ENCODE measurements around the gene NDFIP1. TPM values are rescaled to one million over a fixed set of nuclear protein-coding genes. Genes with fewer than 3 reads are reported as not detected.

NDFIP1 gene
- polyA plus RNA-seq, 1 donor (not counting 4 experiments of a cell fraction or from before 2014, with no cell fraction given): 38.2 TPM

GRCh38 chr5:142133330-142134206 lies 25.0 kb downstream of the NDFIP1 start:
- H3K4me2 ChIP-seq (ENCODE audit: control insufficient read depth, extremely low read depth, insufficient read depth, low read depth, low read length): no peak overlapping the region
- H4K20me1 ChIP-seq (ENCODE audit: control insufficient read depth, extremely low read depth, insufficient read depth, low read length): no peaks in the 10 kb centered on the region
- H3K79me2 ChIP-seq (ENCODE audit: control insufficient read depth, insufficient read depth, low read length): peaks cover 23% of the 10 kb centered on the region
- no peak for DNase-seq (ENCODE audit: low read depth, low spot score)
- no peak overlapping the region for H3K9ac ChIP-seq (ENCODE audit: control insufficient read depth, extremely low read depth, insufficient read depth, low read length)
- no peaks in the 10 kb centered on the region for H3K9me1 ChIP-seq (ENCODE audit: control insufficient read depth, extremely low read depth, insufficient read depth, low read length)
- no peak overlapping the region for H2AFZ ChIP-seq (ENCODE audit: control insufficient read depth, low read length)
- FAIRE-seq: no peak
- TF ChIP-seq, protein P1, sequence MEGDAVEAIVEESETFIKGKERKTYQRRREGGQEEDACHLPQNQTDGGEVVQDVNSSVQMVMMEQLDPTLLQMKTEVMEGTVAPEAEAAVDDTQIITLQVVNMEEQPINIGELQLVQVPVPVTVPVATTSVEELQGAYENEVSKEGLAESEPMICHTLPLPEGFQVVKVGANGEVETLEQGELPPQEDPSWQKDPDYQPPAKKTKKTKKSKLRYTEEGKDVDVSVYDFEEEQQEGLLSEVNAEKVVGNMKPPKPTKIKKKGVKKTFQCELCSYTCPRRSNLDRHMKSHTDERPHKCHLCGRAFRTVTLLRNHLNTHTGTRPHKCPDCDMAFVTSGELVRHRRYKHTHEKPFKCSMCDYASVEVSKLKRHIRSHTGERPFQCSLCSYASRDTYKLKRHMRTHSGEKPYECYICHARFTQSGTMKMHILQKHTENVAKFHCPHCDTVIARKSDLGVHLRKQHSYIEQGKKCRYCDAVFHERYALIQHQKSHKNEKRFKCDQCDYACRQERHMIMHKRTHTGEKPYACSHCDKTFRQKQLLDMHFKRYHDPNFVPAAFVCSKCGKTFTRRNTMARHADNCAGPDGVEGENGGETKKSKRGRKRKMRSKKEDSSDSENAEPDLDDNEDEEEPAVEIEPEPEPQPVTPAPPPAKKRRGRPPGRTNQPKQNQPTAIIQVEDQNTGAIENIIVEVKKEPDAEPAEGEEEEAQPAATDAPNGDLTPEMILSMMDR (optimal IDR thresholded peaks at IDR 0.05 in 1 of 3, IDR thresholded peaks at IDR 0.05 in 1 of 3, conservative IDR thresholded peaks at IDR 0.05 in 1 of 3; ENCODE audit: extremely low read depth in 1 of 3, insufficient read depth in 2 of 3, low read length in 3 of 3): no peak
- TF ChIP-seq EZH2 (IDR thresholded peaks at IDR 0.05; ENCODE audit: low read length): no peak
- dilution Hi-C loops (cut with MboI; ENCODE audit: extremely low pct_ligation_motif_present, low sequenced_read_pairs): no loop called here
- H3K4me1 ChIP-seq (ENCODE audit: control insufficient read depth, extremely low read depth, insufficient read depth, low read length): no peaks in the 10 kb centered on the region
- no peak overlapping the region for H3K27ac ChIP-seq (ENCODE audit: control insufficient read depth, insufficient read depth, low read length)
- no peaks in the 10 kb centered on the region for H3K9me3 ChIP-seq (ENCODE audit: control insufficient read depth, low read depth, low read length)
- no peak overlapping the region for H3K4me3 ChIP-seq (ENCODE audit: control insufficient read depth in 2 of 3, extremely low read depth in 1 of 3, insufficient read depth in 2 of 3, low read depth in 1 of 3, low read length in 3 of 3)
- H3K27me3 ChIP-seq (ENCODE audit: control insufficient read depth, extremely low read depth, insufficient read depth, low read length): no peaks in the 10 kb centered on the region
- peaks cover 10% of the 10 kb centered on the region in 2 experiments for H3K36me3 ChIP-seq (ENCODE audit: control insufficient read depth in 2 of 2, extremely low read depth in 1 of 2, insufficient read depth in 2 of 2, low read length in 2 of 2)

DNA sequence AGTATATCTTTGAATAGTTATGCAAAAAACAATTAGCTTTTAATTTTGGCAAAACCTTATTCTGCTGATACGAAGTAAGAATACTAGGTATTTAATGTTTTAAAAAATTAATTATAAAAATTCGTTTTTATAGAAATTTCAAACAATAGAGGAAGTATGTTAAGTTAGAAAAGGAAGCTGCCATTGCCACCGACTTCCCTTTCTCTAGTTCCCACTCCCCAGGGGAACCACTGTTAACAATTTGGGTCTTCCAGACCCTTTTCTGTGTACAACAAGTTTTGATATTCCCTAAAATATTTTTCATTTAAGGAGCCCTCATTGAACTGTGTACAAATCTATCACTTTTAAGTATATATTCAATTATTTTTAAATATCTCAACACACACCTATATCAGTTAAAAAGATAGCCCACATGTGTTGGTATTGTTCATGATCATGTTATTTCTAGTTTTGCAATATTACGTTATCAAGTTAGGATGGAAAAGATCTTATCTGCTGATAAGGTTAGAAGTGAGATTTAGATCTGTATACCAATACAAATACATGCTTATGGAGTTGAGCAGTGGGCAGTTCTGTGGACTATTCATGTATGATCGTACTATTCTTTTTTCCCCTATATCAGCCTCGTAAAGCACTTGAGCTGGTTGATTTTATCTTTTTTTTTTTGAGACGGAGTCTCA lies 25.9 kb downstream of the NDFIP1 start:
- Histone ChIP-seq H3K27me3 (ENCODE audit: control insufficient read depth, extremely low read depth, insufficient read depth, low read length) (no peaks in the 10 kb centered on the region), H3K4me3 (ENCODE audit: control insufficient read depth in 2 of 3, extremely low read depth in 1 of 3, insufficient read depth in 2 of 3, low read depth in 1 of 3, low read length in 3 of 3) (no peak overlapping the region), H3K79me2 (ENCODE audit: control insufficient read depth, insufficient read depth, low read length) (peaks cover 15% of the 10 kb centered on the region), H4K20me1 (ENCODE audit: control insufficient read depth, extremely low read depth, insufficient read depth, low read length) (no peaks in the 10 kb centered on the region), H3K9me3 (ENCODE audit: control insufficient read depth, low read depth, low read length) (no peaks in the 10 kb centered on the region), H3K36me3 (ENCODE audit: control insufficient read depth in 2 of 2, extremely low read depth in 1 of 2, insufficient read depth in 2 of 2, low read length in 2 of 2) (peaks cover 10% of the 10 kb centered on the region in 2 experiments), H3K9me1 (ENCODE audit: control insufficient read depth, extremely low read depth, insufficient read depth, low read length) (no peaks in the 10 kb centered on the region), H3K27ac (ENCODE audit: control insufficient read depth, insufficient read depth, low read length) (no peak overlapping the region), H3K4me2 (ENCODE audit: control insufficient read depth, extremely low read depth, insufficient read depth, low read depth, low read length) (no peak overlapping the region), H3K9ac (ENCODE audit: control insufficient read depth, extremely low read depth, insufficient read depth, low read length) (no peak overlapping the region), H2AFZ (ENCODE audit: control insufficient read depth, low read length) (no peak overlapping the region), H3K4me1 (ENCODE audit: control insufficient read depth, extremely low read depth, insufficient read depth, low read length) (no peaks in the 10 kb centered on the region)
- no peak for TF ChIP-seq EZH2 (IDR thresholded peaks at IDR 0.05; ENCODE audit: low read length)
- TF ChIP-seq, protein P1 (optimal IDR thresholded peaks at IDR 0.05 in 1 of 3, IDR thresholded peaks at IDR 0.05 in 1 of 3, conservative IDR thresholded peaks at IDR 0.05 in 1 of 3; ENCODE audit: extremely low read depth in 1 of 3, insufficient read depth in 2 of 3, low read length in 3 of 3): no peak
- FAIRE-seq: no peak
- dilution Hi-C loops (cut with MboI; ENCODE audit: extremely low pct_ligation_motif_present, low sequenced_read_pairs): no loop called here
- no peak for DNase-seq (ENCODE audit: low read depth, low spot score)
